GM12878 (cell line): ENCODE results near the gene OR10V1. TPM values are rescaled to one million over a fixed set of nuclear protein-coding genes. Genes with fewer than 3 reads are reported as not detected.
A peak's percentile ranks its signal among the peaks of the same experiment; 100 is the strongest.

Experiments used
- ATAC-seq: fragments of 200-7000 bp; cut with Tn5 transposase; 3 replicates; pipeline ENCODE4 v1.9.1; 2020; ENCODE audit warnings: mild to moderate bottlenecking, moderate library complexity
- BruUV-seq: library from RNA; stranded (reverse); fragments of 400-500 nt; replicated peaks from 2 replicates; lab custom pipeline; 2021; lab: Mats Ljungman, UMichigan
- CTCF ChIA-PET: fragments of 300-600 bp; sonication (Branson Sonifier 250); formaldehyde crosslinking; extraction: SDS; loops from one replicate; lab custom pipeline; 2021; ENCODE audit warnings: inconsistent platforms; lab: Yijun Ruan, JAX
- POLR2A ChIA-PET: fragments of 350-600 bp; formaldehyde crosslinking; extraction: SDS; loops from one replicate; lab custom pipeline; 2021; ENCODE audit warnings: inconsistent platforms; lab: Charles Lee
- RAD21 ChIA-PET: fragments of 300-600 bp; sonication (Branson Sonifier 250); formaldehyde crosslinking; loops from one replicate; lab custom pipeline; 2023; ENCODE audit warnings: antibody characterized with exemption; ENCODE audit not compliant: unreplicated experiment; lab: Charles Lee
- SMC1A ChIA-PET: fragments of 300-600 bp; sonication (Branson Sonifier 250); formaldehyde crosslinking; loops from one replicate; lab custom pipeline; 2023; ENCODE audit not compliant: unreplicated experiment, uncharacterized antibody; lab: Charles Lee
- DNase-seq: peaks from one replicate; pipeline ENCODE4 v3.0.0-alpha.2; 2011; ENCODE audit warnings: low read depth, low spot score
- FAIRE-seq: peaks from 3 replicates; lab custom pipeline; 2011; peaks lifted over from hg19 to GRCh38; lab: Jason Lieb, UNC
- H2AFZ ChIP-seq: 2 replicates; pipeline ENCODE4 v1.6.0; 2011; ENCODE audit warnings: low read depth, low read length, control low read depth; ENCODE audit not compliant: control insufficient read depth
- H3K27ac ChIP-seq: 2 replicates; pipeline ENCODE4 v1.5.1; 2011; ENCODE audit warnings: control low read depth; ENCODE audit not compliant: control insufficient read depth, insufficient read depth
- H3K27me3 ChIP-seq, 2 experiments: replicated peaks in 1 of 2; 2 replicates each; pipeline versions ENCODE4 v1.6.0 to v1.6.1; 2011; ENCODE audit warnings: low read length in 1 of 2; ENCODE audit not compliant: control insufficient read depth in 2 of 2, insufficient read depth in 2 of 2
- H3K36me3 ChIP-seq, 2 experiments: 2 replicates each; pipeline ENCODE4 v1.5.1; 2011; ENCODE audit warnings: low read length in 1 of 2; ENCODE audit not compliant: control insufficient read depth in 2 of 2, insufficient read depth in 2 of 2
- H3K4me1 ChIP-seq: 2 replicates; pipeline ENCODE4 v1.6.1; 2011; ENCODE audit warnings: mild to moderate bottlenecking, low read length, moderate library complexity, mixed read lengths; ENCODE audit not compliant: control insufficient read depth, insufficient read depth
- H3K4me2 ChIP-seq: 2 replicates; pipeline ENCODE4 v1.6.0; 2011; ENCODE audit warnings: control low read depth; ENCODE audit not compliant: control insufficient read depth, insufficient read depth
- H3K4me3 ChIP-seq: fragments of 200-600 bp; sonication (generic); 2 replicates; pipeline ENCODE4 v1.5.1; 2016
- H3K79me2 ChIP-seq: 2 replicates; pipeline ENCODE4 v1.6.0; 2011; ENCODE audit warnings: low read length; ENCODE audit not compliant: control insufficient read depth, insufficient read depth
- H3K9ac ChIP-seq: 2 replicates; pipeline ENCODE4 v1.8.0; 2011; ENCODE audit warnings: low read length, control low read depth, mixed read lengths; ENCODE audit not compliant: control insufficient read depth, insufficient read depth
- H3K9me3 ChIP-seq: replicated peaks from 3 replicates; pipeline ENCODE4 v1.5.1; 2011; ENCODE audit warnings: mild to moderate bottlenecking, low read length; ENCODE audit not compliant: control insufficient read depth, insufficient read depth
- H4K20me1 ChIP-seq: 2 replicates; pipeline ENCODE4 v1.6.0; 2011; ENCODE audit not compliant: control insufficient read depth, insufficient read depth
- BACH1 ChIP-seq: fragments of 450-650 bp; IDR thresholded peaks from 2 replicates; pipeline ENCODE4 v1.6.1; 2017; ENCODE audit warnings: mild to moderate bottlenecking, borderline replicate concordance
- CBFB ChIP-seq: IDR thresholded peaks from 2 replicates; pipeline ENCODE4 v1.6.1; 2016; ENCODE audit warnings: antibody characterized with exemption, low read depth
- CHD1 ChIP-seq: IDR thresholded peaks from 2 replicates; pipeline ENCODE4 v1.6.1; 2012; ENCODE audit warnings: low read depth, low read length, improper control_type of control experiment
- FOS ChIP-seq: IDR thresholded peaks from 3 replicates; pipeline ENCODE4 v1.6.1; 2011; ENCODE audit warnings: borderline replicate concordance; ENCODE audit not compliant: insufficient read length; ENCODE audit errors: extremely low read depth
- IKZF1 ChIP-seq: fragments of 450-650 bp; conservative IDR thresholded peaks from 2 replicates; pipeline ENCODE4 v1.6.1; 2017; ENCODE audit warnings: antibody characterized with exemption, mild to moderate bottlenecking
- PAX8 ChIP-seq: fragments of 450-650 bp; IDR thresholded peaks from 2 replicates; pipeline ENCODE4 v1.6.1; 2017; ENCODE audit warnings: mild to moderate bottlenecking, moderate library complexity
- RAD51 ChIP-seq: fragments of 450-650 bp; IDR thresholded peaks from 2 replicates; pipeline ENCODE4 v1.6.1; 2016; ENCODE audit warnings: moderate library complexity, mild to moderate bottlenecking, inconsistent platforms
- SIN3A ChIP-seq: IDR thresholded peaks from 2 replicates; pipeline ENCODE4 v1.6.1; 2012; ENCODE audit warnings: low read depth, low read length, improper control_type of control experiment
- SPI1 ChIP-seq: IDR thresholded peaks from 2 replicates; pipeline ENCODE4 v1.6.1; 2011; ENCODE audit warnings: low read depth, mild to moderate bottlenecking, low read length, moderate library complexity, borderline replicate concordance; ENCODE audit not compliant: insufficient read depth
- STAT1 ChIP-seq: fragments of 450-650 bp; conservative IDR thresholded peaks from 2 replicates; pipeline ENCODE4 v1.6.1; 2014; ENCODE audit warnings: antibody characterized with exemption, mild to moderate bottlenecking
- WRNIP1 ChIP-seq: IDR thresholded peaks from 2 replicates; pipeline ENCODE4 v1.6.1; 2011; ENCODE audit warnings: low read depth, low read length, improper control_type of control experiment, borderline replicate concordance
- ZNF217 ChIP-seq: fragments of 450-650 bp; IDR thresholded peaks from 2 replicates; pipeline ENCODE4 v1.6.1; 2017; ENCODE audit warnings: antibody characterized with exemption, mild to moderate bottlenecking
- WGBS: methylation state at CpG from one replicate; pipeline ENCODE4 v1.1.6; 2016; ENCODE audit warnings: low lambda C conversion rate; ENCODE audit not compliant: insufficient replicate concordance, insufficient coverage; ENCODE audit errors: missing lambda C conversion rate; 5-methylcytosine and 5-hydroxymethylcytosine counted together
- in situ Hi-C: fragments of 300-500 bp; cut with MboI; formaldehyde crosslinking; loops from 9 replicates; pipeline ENCODE4 v1.14.3; 2018; ENCODE audit warnings: mixed read lengths
- intact Hi-C: fragments of 100-400 bp; cut with micrococcal nuclease; formaldehyde crosslinking; loops from one replicate; pipeline ENCODE4 v1.14.2; 2022; ENCODE audit not compliant: unreplicated experiment
- polyA plus RNA-seq, 11 experiments: library from polyadenylated mRNA; depleted of rRNA in 4 of 11; unstranded in 6 of 11; stranded (reverse) in 5 of 11; fragments of >200 nt; fragmentation: Nextera tagmentation in 4 of 11; fragmentation: Illumina TruSeq in 1 of 11; extraction: Ambion mirVana in 4 of 11; extraction: Trizol in 1 of 11; gene quantifications; 1 replicate in 1 of 11; 2 replicates in 10 of 11; pipeline versions ENCODE4 v1.2.1 to v1.2.3, GENCODE V29; 2011 to 2016; ENCODE audit warnings: inconsistent platforms in 2 of 11, missing spikeins in 2 of 11, low read depth in 1 of 11
- total RNA-seq, 4 experiments: library from RNA; depleted of rRNA in 3 of 4; stranded (reverse); fragments of >200 nt in 3 of 4; fragmentation: Illumina TruSeq in 1 of 4; extraction: Trizol in 1 of 4; gene quantifications; 2 replicates each; pipeline versions ENCODE4 v1.2.1 to v1.2.3, GENCODE V29; 2013 to 2021

Gene OR10V1
- total and polyA plus RNA-seq, 10 of the 15 experiments (the other 5 are each of a cell fraction or from before 2014, with no cell fraction given), result not detected

DNA sequence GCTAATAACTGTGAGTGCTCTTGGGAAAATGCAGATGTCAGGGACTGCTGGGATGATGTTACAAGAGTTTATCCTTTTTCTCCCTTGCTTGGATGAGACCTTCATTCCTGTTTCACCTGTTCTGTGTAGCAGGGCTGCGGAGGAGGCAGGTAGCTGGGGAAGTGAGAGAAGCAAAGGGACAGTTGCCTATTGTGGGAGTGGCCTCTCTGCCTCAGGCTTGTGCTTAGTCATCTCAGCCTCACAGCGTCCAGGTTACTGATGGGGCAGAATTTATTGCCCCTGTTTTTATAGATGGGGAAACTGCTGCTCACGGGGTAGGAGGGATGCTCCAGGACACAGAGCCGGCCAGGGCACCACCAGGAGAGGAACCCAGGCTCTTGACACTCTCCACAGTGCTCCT lies 43.2 kb upstream of the OR10V1 start:
- no peak overlapping the region for H3K27ac ChIP-seq
- ChIA-PET CTCF (interaction anchor here (0.6 to 6.9 kb wide), 4 partner anchors 15 to 874 kb away, joined by 3 to 88 read pairs (median 8); no protein-coding TSS in a partner anchor), POLR2A (interaction anchor here (0.7 kb wide), 1 partner anchor 16 kb away, joined by 3 read pairs; no protein-coding TSS in a partner anchor), RAD21 (interaction anchor here (1.0 to 4.5 kb wide), 2 partner anchors 15 to 44 kb away, joined by 3 to 31 read pairs; no protein-coding TSS in a partner anchor), SMC1A (interaction anchor here (1.0 to 1.6 kb wide), 2 partner anchors 112 to 494 kb away, joined by 3 to 4 read pairs; no protein-coding TSS in a partner anchor)
- H3K4me2 ChIP-seq, result no peak overlapping the region
- intact Hi-C loops (no loop called here), in situ Hi-C loops (loop anchor here (5.0 to 10.0 kb wide), 2 partner anchors 45 to 498 kb away; no protein-coding TSS in a partner anchor)
- peaks cover 0 to 6% of the 10 kb centered on the region in 2 experiments; a peak in 1 of 4 replicates for H3K27me3 ChIP-seq
- H4K20me1 ChIP-seq, result no peaks in the 10 kb centered on the region; the same call in 1 of the 2 replicates
- H3K4me1 ChIP-seq, result peaks cover 4% of the 10 kb centered on the region
- no TSS peak for BruUV-seq
- FAIRE-seq, result no peak
- no peak for DNase-seq
- TF ChIP-seq SPI1, result peak; percentile 50; the same call in 1 of the 2 replicates
- no peak for TF ChIP-seq WRNIP1
- no peak for TF ChIP-seq IKZF1
- no peak for TF ChIP-seq RAD51
- TF ChIP-seq STAT1, result no peak
- TF ChIP-seq CHD1, result no peak
- no peak for TF ChIP-seq FOS
- no peak for TF ChIP-seq PAX8
- TF ChIP-seq SIN3A, result no peak
- 0 out of 2 replicates have a peak, but pooled peaks have one; percentile 47 for TF ChIP-seq BACH1
- no peak for TF ChIP-seq CBFB
- TF ChIP-seq ZNF217, result no peak
- no peaks in the 10 kb centered on the region for H3K9me3 ChIP-seq
- no peak overlapping the region for H3K4me3 ChIP-seq
- 6% methylated on average over 4 of the region's 4 CpGs for WGBS
- no peak overlapping the region for H2AFZ ChIP-seq
- no peaks in the 10 kb centered on the region for H3K79me2 ChIP-seq
- no peak overlapping the region for H3K9ac ChIP-seq
- peak; percentile 44 for ATAC-seq
- no peaks in the 10 kb centered on the region for H3K36me3 ChIP-seq
